Ishikawa (cell line): ENCODE measurements around the gene SFN.

Experiments
- CEBPB ChIP-seq: IDR thresholded peaks from 2 replicates; pipeline ENCODE4 v1.6.1; 2012
- CREB1 ChIP-seq: IDR thresholded peaks from 2 replicates; pipeline ENCODE4 v1.6.1; 2012; ENCODE audit warnings: low read depth
- EGR1 ChIP-seq: IDR thresholded peaks from 2 replicates; pipeline ENCODE4 v1.6.1; 2012
- EP300 ChIP-seq: IDR thresholded peaks from 2 replicates; pipeline ENCODE4 v1.6.1; 2012; ENCODE audit warnings: borderline replicate concordance
- FOXM1 ChIP-seq: IDR thresholded peaks from 2 replicates; pipeline ENCODE4 v1.6.1; 2012; ENCODE audit warnings: low read depth, borderline replicate concordance
- NFIC ChIP-seq: IDR thresholded peaks from 2 replicates; pipeline ENCODE4 v1.6.1; 2012
- RAD21 ChIP-seq: IDR thresholded peaks from 2 replicates; pipeline ENCODE4 v1.6.1; 2012; ENCODE audit warnings: low read depth
- TAF1 ChIP-seq: IDR thresholded peaks from 2 replicates; pipeline ENCODE4 v1.6.1; 2012; ENCODE audit warnings: low read depth, mild to moderate bottlenecking
- TCF12 ChIP-seq: IDR thresholded peaks from 2 replicates; pipeline ENCODE4 v1.6.1; 2012; ENCODE audit warnings: low read depth
- TEAD4 ChIP-seq: IDR thresholded peaks from 2 replicates; pipeline ENCODE4 v1.6.1; 2012
- YY1 ChIP-seq: IDR thresholded peaks from 2 replicates; pipeline ENCODE4 v1.6.1; 2012; ENCODE audit warnings: low read depth
- ZBTB7A ChIP-seq: IDR thresholded peaks from 2 replicates; pipeline ENCODE4 v1.6.1; 2012; ENCODE audit warnings: low read depth
- TF ChIP-seq, protein P1 (sequence below): IDR thresholded peaks from 2 replicates; pipeline ENCODE4 v1.6.1; 2012
- TF ChIP-seq, protein P2 (sequence below): IDR thresholded peaks from 2 replicates; pipeline ENCODE4 v1.6.1; 2012
- TF ChIP-seq, protein P3 (sequence below): IDR thresholded peaks from 2 replicates; pipeline ENCODE4 v1.6.1; 2012; ENCODE audit warnings: low read depth, mild to moderate bottlenecking

Gene SFN

DNA sequence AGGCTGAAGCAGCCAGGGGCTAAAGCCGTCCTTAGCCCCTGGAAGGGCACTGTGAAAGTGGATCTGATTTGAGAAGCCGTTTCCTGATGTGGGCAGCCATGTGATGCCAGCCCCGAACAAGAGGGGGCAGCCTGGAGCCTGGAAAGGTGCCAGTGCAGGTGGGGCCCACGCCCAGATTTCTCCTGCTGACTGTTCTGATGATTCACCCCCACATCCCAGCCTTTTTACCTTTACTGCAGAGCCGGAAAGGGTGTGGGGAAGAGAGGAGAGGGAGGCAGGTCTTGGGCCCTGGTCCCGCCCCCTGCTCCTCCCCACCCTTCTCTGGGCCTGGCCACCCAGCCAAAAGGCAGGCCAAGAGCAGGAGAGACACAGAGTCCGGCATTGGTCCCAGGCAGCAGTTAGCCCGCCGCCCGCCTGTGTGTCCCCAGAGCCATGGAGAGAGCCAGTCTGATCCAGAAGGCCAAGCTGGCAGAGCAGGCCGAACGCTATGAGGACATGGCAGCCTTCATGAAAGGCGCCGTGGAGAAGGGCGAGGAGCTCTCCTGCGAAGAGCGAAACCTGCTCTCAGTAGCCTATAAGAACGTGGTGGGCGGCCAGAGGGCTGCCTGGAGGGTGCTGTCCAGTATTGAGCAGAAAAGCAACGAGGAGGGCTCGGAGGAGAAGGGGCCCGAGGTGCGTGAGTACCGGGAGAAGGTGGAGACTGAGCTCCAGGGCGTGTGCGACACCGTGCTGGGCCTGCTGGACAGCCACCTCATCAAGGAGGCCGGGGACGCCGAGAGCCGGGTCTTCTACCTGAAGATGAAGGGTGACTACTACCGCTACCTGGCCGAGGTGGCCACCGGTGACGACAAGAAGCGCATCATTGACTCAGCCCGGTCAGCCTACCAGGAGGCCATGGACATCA lies at the start of gene SFN:
SFN (plus strand) TSS at position 369 of the 904 bp plus-strand sequence; CDS start at position 433, 64 bp downstream.
- TF ChIP-seq YY1 (no peak), TAF1 (0 out of 2 replicates have a peak, but pooled peaks have one; percentile 58), ZBTB7A (peak; percentile 22; the same call in 1 of the 2 replicates), EGR1 (no peak), CEBPB (no peak), FOXM1 (peak; percentile 63; the same call in 1 of the 2 replicates), TCF12 (peak; percentile 94), TEAD4 (peak; percentile 47; the same call in 1 of the 2 replicates), CREB1 (no peak), RAD21 (peak; percentile 39; the same call in 1 of the 2 replicates), EP300 (peak; percentile 71; the same call in 1 of the 2 replicates), NFIC (peak; percentile 99)
- TF ChIP-seq, protein P1, sequence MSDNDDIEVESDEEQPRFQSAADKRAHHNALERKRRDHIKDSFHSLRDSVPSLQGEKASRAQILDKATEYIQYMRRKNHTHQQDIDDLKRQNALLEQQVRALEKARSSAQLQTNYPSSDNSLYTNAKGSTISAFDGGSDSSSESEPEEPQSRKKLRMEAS = peak; percentile 71; the same call in 1 of the 2 replicates
- TF ChIP-seq, protein P2, sequence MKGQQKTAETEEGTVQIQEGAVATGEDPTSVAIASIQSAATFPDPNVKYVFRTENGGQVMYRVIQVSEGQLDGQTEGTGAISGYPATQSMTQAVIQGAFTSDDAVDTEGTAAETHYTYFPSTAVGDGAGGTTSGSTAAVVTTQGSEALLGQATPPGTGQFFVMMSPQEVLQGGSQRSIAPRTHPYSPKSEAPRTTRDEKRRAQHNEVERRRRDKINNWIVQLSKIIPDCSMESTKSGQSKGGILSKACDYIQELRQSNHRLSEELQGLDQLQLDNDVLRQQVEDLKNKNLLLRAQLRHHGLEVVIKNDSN = peak; percentile 61
- TF ChIP-seq, protein P3, sequence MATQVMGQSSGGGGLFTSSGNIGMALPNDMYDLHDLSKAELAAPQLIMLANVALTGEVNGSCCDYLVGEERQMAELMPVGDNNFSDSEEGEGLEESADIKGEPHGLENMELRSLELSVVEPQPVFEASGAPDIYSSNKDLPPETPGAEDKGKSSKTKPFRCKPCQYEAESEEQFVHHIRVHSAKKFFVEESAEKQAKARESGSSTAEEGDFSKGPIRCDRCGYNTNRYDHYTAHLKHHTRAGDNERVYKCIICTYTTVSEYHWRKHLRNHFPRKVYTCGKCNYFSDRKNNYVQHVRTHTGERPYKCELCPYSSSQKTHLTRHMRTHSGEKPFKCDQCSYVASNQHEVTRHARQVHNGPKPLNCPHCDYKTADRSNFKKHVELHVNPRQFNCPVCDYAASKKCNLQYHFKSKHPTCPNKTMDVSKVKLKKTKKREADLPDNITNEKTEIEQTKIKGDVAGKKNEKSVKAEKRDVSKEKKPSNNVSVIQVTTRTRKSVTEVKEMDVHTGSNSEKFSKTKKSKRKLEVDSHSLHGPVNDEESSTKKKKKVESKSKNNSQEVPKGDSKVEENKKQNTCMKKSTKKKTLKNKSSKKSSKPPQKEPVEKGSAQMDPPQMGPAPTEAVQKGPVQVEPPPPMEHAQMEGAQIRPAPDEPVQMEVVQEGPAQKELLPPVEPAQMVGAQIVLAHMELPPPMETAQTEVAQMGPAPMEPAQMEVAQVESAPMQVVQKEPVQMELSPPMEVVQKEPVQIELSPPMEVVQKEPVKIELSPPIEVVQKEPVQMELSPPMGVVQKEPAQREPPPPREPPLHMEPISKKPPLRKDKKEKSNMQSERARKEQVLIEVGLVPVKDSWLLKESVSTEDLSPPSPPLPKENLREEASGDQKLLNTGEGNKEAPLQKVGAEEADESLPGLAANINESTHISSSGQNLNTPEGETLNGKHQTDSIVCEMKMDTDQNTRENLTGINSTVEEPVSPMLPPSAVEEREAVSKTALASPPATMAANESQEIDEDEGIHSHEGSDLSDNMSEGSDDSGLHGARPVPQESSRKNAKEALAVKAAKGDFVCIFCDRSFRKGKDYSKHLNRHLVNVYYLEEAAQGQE = no peak

DNA sequence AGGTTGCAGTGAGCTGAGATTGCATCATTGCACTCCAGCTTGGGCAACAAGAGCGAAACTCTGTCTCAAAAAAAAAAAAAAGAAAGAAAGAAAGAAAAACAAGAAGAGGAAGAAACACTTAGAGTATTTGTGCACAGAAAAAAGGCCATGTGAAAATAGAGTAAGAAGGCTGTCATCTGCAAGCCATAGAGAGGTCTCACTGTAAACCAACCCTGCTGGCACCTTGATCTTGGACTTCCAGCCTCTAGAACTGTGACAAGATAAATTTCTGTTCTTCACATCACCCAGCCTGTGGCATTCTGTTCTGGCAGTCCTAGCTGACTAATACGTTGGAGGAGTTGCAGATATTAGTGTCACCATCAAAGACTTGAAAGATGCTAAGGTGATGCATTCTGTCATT lies 48.6 kb upstream of the SFN start:
- TF ChIP-seq EGR1 = no peak

DNA sequence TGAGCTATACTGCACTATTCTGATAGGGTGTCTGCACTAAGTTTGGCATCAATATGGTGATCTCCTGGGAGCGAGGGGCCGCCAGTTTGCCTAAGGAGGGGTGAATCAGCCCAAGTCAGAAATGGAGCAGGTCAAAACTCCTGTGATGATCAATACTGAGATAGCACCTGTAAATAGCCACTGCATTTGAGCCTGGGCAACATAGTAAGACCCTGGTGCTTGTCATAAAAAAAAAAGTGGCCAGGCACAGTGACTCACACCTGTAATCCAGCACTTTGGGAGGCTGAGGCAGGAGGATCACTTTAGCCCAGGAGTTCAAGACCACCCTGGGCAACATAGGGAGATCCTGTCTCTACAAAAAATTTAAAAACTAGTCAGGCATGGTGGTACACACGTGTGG lies 48.1 kb upstream of the SFN start:
- TF ChIP-seq EGR1 (no peak), NFIC (no peak), TAF1 (no peak), TCF12 (no peak)
- TF ChIP-seq, protein P3 = no peak
- TF ChIP-seq, protein P2 = no peak

- no peak for TF ChIP-seq TEAD4
- no peak for TF ChIP-seq ZBTB7A
- TF ChIP-seq, protein P3 = no peak
- TF ChIP-seq CEBPB = no peak
Observed at GRCh38 chr1:26820784-26821269, 42.1 kb upstream of the SFN start.
